ENCODE measurements around the gene SEPTIN5.
A peak's percentile ranks its signal among the peaks of the same experiment; 100 is the strongest.

SEPTIN5 gene

GRCh38 chr22:19678949-19679521, 35.3 kb upstream of the SEPTIN5 start:
- H3K27ac ChIP-seq = peak overlapping the region; percentile 19; the same call in 1 of the 2 replicates
- TF ChIP-seq CTCF (conservative IDR thresholded peaks at IDR 0.05) = no peak

GRCh38 chr22:19679522-19680101, 34.7 kb upstream of the SEPTIN5 start:
- H3K27ac ChIP-seq = peak overlapping the region; percentile 19; the same call in 1 of the 2 replicates
- peak; percentile 81 for TF ChIP-seq CTCF (conservative IDR thresholded peaks at IDR 0.05)

- no peak for TF ChIP-seq CTCF (conservative IDR thresholded peaks at IDR 0.05)
- H3K27ac ChIP-seq = no peak overlapping the region
Observed at GRCh38 chr22:19680287-19680881, 33.9 kb upstream of the SEPTIN5 start.

- TF ChIP-seq CTCF (conservative IDR thresholded peaks at IDR 0.05) = no peak
- no peak overlapping the region for H3K27ac ChIP-seq
Observed at GRCh38 chr22:19680911-19681862, 33.1 kb upstream of the SEPTIN5 start.

- no peak for TF ChIP-seq CTCF (conservative IDR thresholded peaks at IDR 0.05)
- H3K27ac ChIP-seq = no peak overlapping the region
Observed at GRCh38 chr22:19681863-19682245, 32.4 kb upstream of the SEPTIN5 start.

GRCh38 chr22:19686946-19687345, 27.4 kb upstream of the SEPTIN5 start:
- TF ChIP-seq CTCF (conservative IDR thresholded peaks at IDR 0.05) = no peak
- H3K27ac ChIP-seq = no peak overlapping the region
